ENCODE results near the gene ARFGEF2. TPM values are rescaled to one million over a fixed set of nuclear protein-coding genes. Genes with fewer than 3 reads are reported as not detected.

Gene ARFGEF2
- total RNA-seq, 1 donor from 2014 or later: 37.1 TPM

DNA sequence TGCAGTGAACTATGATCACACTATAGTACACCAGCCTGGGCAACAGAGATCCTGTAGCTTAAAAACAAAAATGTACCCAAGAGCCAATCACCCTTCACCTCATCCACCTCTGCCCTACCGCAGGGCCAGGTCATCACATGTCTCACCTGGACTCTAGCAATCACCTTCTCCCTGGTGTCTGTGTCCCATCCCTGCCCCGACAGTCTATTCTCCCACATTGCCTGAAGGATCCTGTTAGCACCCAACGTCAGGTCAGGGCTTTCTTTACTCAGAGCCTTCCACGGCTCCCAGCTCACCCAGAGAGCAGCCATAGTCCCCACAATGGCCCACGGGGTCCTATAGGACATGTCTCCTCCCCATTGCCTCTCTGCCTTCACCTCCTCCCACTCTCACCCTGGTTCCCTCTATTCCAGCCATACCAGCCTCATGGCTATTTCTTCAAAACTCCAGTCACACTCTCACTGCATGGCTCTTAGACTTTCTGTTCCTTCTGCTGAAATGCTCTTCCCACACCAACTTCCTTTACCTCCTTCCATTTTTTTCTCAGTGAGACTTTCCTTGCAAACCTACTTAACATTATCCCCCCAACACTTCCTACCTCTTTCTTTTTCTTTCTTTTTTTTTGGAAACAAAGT lies 22.5 kb upstream of the ARFGEF2 start:
- DNase-seq (ENCODE audit: low spot score): no peak

DNA sequence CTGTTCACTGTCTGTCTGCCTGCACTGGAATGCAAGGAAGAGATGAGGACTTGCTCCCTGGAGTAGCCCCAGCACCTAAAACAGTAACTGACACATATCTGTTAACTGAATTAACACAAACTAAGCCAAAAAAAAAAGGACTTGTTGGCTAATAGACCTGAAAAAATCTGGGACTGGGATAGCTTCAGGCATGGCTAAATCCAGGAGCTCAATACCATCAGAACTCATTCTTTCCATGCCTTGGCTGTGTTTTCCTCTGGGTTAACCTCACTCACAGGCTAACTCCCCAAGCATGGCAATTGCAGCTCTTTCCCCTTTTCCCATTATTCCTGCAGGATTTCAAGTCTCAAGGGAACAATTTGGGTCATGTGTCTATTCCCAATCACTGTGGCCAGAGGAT lies 21.6 kb upstream of the ARFGEF2 start:
- no peak for DNase-seq (ENCODE audit: low spot score)

GRCh38 chr20:48901326-48901725 lies 20.2 kb upstream of the ARFGEF2 start:
- no peak for DNase-seq (ENCODE audit: low spot score)

- DNase-seq (ENCODE audit: low spot score): no peak
Observed at GRCh38 chr20:48903705-48904104, 17.8 kb upstream of the ARFGEF2 start.

DNA sequence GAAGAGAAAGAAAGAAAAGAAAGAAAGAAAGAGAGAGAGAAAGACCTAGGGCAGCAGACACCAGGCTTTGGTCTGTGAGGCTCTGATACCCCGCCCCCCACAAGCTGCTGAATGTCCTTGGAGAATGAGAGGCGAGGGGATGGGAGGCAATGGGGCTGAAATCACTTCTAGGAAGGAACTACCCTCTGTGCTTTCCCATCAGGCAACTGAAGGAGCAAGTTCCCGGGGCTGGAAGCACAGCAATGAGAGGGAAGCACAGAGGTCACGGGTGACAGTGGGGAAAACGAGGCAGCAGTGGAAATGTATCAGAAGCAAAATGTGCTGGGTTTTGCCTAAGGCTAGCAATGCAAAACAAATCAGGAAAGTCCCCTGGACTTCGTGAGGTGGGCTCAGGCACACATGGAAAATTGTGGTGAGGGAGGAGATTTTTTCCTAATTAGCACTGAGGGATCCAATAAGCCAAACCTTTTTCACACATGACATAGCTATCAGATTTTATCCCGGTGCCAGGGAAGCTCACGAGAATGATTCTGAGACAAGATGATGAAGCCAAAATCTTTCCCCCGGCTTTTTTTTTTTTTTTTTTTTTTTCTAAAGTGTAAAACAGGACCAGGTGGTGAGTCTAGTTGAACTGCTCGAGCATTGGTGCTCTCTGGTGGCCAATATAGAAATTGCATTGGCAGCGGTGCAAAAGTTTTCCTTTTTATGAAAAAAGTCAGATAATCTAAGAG lies 16.8 kb upstream of the ARFGEF2 start:
- peak; percentile 63 for DNase-seq (ENCODE audit: low spot score)

DNA sequence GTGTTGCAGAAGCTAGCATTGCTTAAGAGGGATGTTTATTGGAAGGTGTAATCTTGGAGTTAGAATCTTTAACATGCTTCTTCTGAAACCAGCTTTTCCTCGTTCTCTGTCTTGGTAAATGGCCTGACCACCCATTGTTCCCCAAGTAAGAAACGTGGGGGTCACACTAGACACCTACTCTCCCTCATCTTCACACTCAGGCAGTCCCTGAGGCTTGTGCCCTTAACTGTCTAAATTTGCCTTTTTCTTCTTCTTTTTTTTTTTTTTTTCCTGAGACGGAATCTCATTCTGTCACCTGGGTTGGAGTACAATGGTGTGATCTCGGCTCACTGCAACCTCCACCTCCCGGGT lies 16.2 kb upstream of the ARFGEF2 start:
- DNase-seq (ENCODE audit: low spot score): no peak

DNA sequence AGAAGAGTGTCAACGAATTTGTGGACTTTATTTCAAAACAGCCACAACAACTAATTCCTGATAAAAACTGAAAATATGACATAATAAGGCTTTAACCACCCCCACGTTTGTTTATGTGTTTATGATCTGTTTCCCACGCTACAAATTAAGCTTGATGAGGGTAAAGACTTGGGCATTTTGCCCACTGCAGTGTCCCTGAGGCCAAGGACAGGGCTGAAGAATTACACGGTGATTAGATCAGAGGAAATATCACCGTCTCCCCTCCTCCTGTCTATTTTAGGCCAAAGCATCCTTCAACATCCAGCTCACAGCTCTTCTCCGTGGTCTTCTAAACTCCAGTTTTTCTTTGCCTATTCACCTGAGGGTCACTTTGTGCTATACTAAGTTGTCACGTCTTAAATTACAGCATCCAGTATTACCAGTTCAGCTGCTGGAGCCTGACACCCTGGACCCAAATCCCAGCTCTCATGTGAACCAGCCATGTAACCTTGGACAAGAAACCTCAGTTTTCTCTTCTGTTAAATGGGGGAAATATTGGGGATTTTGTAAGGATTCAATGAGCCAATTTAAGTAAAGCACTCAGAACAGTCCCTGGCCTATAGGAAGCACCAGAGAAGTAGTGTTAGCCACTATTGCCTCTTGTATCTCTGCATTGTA lies 15.2 kb upstream of the ARFGEF2 start:
- no peak for DNase-seq (ENCODE audit: low spot score)

- DNase-seq (ENCODE audit: low spot score): no peak
Observed at GRCh38 chr20:48908656-48909319, 12.7 kb upstream of the ARFGEF2 start.

DNA sequence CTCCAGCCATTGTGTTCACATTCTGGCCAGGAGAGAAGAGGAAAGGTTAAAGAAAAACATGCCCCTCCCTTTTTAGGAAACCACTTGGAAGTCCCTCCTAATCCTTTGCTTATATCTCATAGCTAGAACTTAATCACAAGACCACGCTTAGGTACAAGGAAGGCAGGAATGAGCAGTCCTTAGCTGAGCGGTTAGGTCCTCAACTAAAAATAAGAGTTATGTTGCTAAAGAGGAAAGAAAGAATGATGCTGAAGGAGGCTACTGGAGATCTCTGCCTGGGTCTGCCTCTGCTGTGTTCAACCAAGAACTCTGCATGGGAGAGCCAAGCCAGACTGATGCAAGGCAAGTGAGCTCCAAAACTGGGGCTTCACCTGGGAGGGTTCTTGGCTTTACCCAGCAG lies 11.6 kb upstream of the ARFGEF2 start:
- DNase-seq (ENCODE audit: low spot score): no peak

DNA sequence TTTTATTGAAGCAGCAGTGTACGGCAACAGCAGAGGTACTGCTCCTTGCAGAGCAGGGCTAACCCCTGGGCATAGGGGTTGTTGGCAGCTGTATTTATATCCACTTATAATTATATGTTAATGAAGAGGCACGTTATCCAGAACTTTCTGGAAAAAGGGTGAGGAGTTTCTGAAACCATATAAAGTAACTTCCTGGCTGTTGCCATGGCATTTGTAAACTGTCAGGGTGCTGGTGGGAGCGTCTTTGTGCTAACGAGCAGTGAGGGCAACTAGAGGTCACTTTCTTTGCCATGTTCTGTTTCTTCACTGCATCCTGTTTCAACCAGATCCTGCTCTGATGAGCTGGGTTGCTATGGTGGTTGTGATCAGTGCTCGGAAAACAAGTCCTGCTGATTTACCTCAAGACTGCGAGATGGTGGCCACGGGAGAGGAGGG lies 11.1 kb upstream of the ARFGEF2 start:
- no peak for DNase-seq (ENCODE audit: low spot score)

DNA sequence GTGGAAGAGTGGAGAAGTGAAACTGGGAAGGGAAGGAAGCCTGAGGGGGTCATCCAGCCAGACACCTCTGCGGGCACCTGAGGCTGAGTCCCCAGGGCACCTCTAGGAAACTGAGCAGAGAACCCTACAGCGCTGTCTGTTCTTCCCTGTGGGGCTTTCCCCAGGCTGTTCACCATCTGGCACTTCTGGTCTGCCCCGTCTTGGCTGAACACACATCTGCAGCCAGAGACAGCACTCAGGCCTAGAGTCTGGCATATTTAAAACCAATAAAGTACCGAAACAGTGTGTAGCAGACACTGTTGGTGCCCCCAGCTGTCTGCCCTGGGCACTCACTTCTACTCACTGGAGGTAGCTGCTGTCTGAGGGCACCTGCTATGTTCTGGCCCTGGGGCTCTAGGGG lies 9.4 kb upstream of the ARFGEF2 start:
- no peak for DNase-seq (ENCODE audit: low spot score)

GRCh38 chr20:48916699-48917098 lies 4.8 kb upstream of the ARFGEF2 start:
- no peak for DNase-seq (ENCODE audit: low spot score)

DNA sequence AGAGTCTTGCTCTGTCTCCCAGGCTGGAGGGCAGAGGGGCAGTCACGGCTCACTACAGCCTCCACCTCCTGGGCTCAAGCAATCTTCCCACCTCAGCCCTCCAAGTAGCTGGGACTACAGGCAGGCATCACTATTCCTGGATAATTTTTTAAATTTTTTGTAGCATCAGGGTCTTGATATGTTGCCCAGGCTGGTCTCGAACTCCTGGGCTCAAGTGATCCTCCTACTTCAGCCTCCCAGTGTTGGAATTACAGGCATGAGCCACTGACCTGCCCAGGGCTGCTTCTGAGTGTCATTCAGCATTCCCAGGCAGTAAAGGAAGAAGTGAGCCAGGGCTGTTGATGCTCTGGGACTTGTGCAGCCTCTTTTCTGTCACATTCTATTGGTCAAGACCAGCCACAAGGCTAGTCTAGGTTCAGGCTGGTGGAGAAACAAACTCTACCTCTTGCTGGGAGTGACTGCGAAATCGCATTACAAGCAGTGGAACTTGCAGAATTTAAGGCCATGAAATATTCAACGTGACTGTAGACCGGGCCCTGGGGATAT lies 2.1 kb upstream of the ARFGEF2 start:
- DNase-seq (ENCODE audit: low spot score): no peak

GRCh38 chr20:48919882-48920526 lies 1.5 kb upstream of the ARFGEF2 start:
- DNase-seq (ENCODE audit: low spot score): peak; percentile 39

DNA sequence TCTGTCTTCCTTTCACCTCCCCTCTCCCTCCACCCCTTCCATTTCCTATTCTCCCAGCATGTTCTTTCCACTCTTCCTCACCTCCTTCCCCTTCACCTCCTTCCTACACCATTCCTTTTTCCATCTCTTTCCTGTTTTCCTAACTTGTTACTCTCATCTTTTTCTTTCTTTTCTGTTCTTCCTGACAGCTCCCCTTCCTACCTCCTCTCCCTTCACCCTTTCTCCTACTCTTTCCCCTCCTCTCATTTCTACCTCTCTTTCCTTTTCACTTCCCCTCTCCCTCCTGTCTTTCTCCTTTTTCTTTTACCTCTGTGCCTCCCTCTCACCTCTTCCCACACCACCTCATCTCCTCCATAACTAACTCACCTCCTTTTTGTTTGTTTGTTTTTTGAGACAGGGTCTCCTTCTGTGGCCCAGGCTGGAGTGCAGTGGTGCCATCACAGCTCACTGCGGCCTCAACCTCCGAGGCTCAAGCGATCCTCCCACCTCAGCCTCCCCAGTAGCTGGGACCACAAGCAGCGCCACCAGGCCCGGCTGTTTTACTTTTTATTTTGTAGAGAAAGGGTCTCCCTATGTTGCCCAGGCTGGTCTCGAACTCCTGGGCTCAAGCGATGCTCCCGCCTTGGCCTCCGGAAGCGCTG lies 864 bp upstream of the ARFGEF2 start:
- no peak for DNase-seq (ENCODE audit: low spot score)

DNA sequence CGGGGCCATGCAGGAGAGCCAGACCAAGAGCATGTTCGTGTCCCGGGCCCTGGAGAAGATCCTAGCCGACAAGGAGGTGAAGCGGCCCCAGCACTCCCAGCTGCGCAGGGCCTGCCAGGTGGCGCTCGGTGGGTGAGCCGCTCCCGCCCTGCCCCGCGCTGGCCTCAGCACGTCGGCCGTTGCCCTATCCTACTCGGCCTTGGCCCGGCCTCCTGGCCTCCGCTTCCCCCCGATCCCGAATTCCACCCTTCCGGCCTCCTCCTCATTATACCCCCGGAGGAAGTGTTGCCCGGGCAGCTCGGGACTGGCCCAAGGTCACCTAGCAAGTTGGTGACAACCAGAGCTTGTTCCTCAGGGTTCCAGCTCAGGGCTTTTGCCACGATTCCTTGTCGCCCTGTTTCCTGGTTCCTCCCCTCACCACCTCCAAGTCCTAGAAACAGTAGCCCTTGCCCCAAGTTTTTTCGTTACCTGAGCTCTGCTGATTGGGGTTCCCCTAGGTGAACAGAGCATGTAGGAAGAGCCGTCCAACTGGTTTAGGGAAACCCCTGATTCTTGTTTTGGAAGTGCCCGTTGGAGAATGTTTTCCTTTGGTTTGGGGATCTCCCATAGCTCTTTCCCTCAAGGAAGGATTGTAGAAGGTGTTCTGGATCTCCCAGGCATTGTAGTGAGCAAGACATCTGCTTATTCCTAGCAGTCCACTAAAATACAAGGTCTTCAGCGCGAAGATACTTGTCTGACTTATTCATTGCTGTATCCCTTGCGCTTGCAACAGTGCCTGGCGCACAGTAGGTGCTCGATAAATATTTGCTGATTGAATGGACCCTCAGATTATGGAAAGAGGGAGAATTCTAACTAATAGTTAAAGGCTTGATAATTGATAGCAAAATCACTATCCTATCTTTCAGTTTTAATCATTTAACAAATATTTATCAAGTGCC lies 641 bp downstream of the ARFGEF2 start:
- DNase-seq (ENCODE audit: low spot score): no peak

DNA sequence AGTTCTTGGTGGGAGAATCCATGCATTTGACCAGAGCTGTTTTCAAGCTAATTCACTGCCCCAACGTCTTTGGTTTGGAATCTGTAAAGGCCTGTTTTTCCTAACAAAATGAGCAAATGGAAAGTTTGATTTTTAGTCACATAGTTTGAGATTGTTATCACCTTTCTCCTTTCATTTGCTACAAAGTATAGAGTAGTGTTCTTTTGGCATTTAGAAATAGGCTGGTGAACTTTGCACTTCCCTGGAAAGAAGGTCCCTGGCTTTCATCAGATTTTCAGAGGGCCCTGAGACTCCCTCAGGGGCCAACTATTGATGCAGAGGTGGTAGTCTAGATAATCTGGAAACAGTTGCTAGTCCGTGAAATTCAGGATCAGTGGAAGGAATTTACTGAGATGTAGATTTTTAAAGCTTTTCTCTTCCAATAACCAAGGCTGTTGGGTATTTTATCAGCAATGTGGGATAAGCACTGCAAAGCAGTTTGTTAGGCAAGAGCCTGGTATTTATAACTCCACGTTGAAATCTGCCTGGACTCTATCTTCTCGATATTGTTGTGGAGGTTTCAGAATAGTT lies 1.7 kb downstream of the ARFGEF2 start:
- DNase-seq (ENCODE audit: low spot score): no peak

DNA sequence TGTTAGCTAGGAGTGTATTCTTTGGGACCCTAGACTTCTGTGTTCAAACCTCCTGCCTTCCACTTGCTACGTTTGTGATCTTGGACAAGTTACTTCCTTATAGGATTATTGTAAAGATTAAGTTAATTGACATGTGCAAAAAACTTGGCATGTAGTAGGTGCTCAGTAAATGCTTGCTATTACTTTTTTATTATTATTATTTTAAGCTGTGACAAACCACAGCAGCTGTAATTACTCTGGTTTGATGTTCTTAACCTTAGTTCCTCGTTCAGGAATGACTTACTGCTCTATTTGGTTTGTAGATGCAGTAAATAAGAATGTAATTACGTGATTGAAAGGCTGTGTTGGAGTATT lies 3.2 kb downstream of the ARFGEF2 start:
- no peak for DNase-seq (ENCODE audit: low spot score)

- DNase-seq (ENCODE audit: low spot score): no peak
Observed at GRCh38 chr20:48926267-48926666, 4.8 kb downstream of the ARFGEF2 start.

- no peak for DNase-seq (ENCODE audit: low spot score)
Observed at GRCh38 chr20:48926821-48927220, 5.3 kb downstream of the ARFGEF2 start.
